HEK293T (cell line): Measurements from ENCODE around the gene UGT1A4.

Source experiments
- CTCF ChIA-PET: fragments of 350-600 bp; formaldehyde crosslinking; extraction: SDS; loops from one replicate; lab custom pipeline; 2021; ENCODE audit warnings: antibody characterized with exemption, inconsistent platforms; lab: Yijun Ruan, JAX
- POLR2A ChIA-PET: fragments of 350-600 bp; formaldehyde crosslinking; extraction: SDS; loops from one replicate; lab custom pipeline; 2020; ENCODE audit warnings: antibody characterized with exemption, inconsistent platforms; lab: Yijun Ruan, JAX
- DNase-seq: peaks from one replicate; pipeline ENCODE4 v3.0.0; 2012; ENCODE audit warnings: mixed read lengths; ENCODE audit errors: extremely low spot score
- ARNT ChIP-seq: fragments of 450-650 bp; IDR thresholded peaks from 2 replicates; pipeline ENCODE4 v1.6.1; 2017; ENCODE audit warnings: mild to moderate bottlenecking
- BHLHE40 ChIP-seq: fragments of 450-650 bp; IDR thresholded peaks from 2 replicates; pipeline ENCODE4 v1.6.1; 2016; ENCODE audit warnings: mild to moderate bottlenecking, moderate library complexity, borderline replicate concordance
- CTBP1 ChIP-seq: fragments of 450-650 bp; IDR thresholded peaks from 2 replicates; pipeline ENCODE4 v1.6.1; 2016; ENCODE audit warnings: borderline replicate concordance
- ELF4 ChIP-seq: fragments of 450-650 bp; IDR thresholded peaks from 2 replicates; pipeline ENCODE4 v1.6.1; 2017; ENCODE audit warnings: antibody characterized with exemption
- FOXA1 ChIP-seq: fragments of 450-650 bp; IDR thresholded peaks from 2 replicates; pipeline ENCODE4 v1.6.1; 2016; ENCODE audit warnings: mild to moderate bottlenecking
- FOXK2 ChIP-seq: fragments of 450-650 bp; IDR thresholded peaks from 2 replicates; pipeline ENCODE4 v1.6.1; 2016; ENCODE audit warnings: mild to moderate bottlenecking
- FOXM1 ChIP-seq: fragments of 450-650 bp; IDR thresholded peaks from 2 replicates; pipeline ENCODE4 v1.6.1; 2017; ENCODE audit warnings: mild to moderate bottlenecking, borderline replicate concordance
- HDGF ChIP-seq: fragments of 450-650 bp; IDR thresholded peaks from 2 replicates; pipeline ENCODE4 v1.6.1; 2017; ENCODE audit warnings: antibody characterized with exemption, borderline replicate concordance
- L3MBTL2 ChIP-seq: fragments of 450-650 bp; conservative IDR thresholded peaks from 2 replicates; pipeline ENCODE4 v1.6.1; 2016; ENCODE audit warnings: mild to moderate bottlenecking
- LEF1 ChIP-seq: fragments of 450-650 bp; IDR thresholded peaks from 2 replicates; pipeline ENCODE4 v1.6.1; 2017; ENCODE audit warnings: mild to moderate bottlenecking, borderline replicate concordance
- NFRKB ChIP-seq: fragments of 450-650 bp; IDR thresholded peaks from 2 replicates; pipeline ENCODE4 v1.6.1; 2016; ENCODE audit warnings: mild to moderate bottlenecking, moderate library complexity
- SP1 ChIP-seq: fragments of 450-650 bp; IDR thresholded peaks from 2 replicates; pipeline ENCODE4 v1.6.1; 2017
- SUZ12 ChIP-seq: fragments of 450-650 bp; IDR thresholded peaks from 2 replicates; pipeline ENCODE4 v1.6.1; 2016; ENCODE audit warnings: mild to moderate bottlenecking
- TARDBP ChIP-seq: fragments of 450-650 bp; IDR thresholded peaks from 2 replicates; pipeline ENCODE4 v1.6.1; 2016
- ZNF384 ChIP-seq: fragments of 450-650 bp; IDR thresholded peaks from 2 replicates; pipeline ENCODE4 v1.6.1; 2016

Gene UGT1A4

DNA sequence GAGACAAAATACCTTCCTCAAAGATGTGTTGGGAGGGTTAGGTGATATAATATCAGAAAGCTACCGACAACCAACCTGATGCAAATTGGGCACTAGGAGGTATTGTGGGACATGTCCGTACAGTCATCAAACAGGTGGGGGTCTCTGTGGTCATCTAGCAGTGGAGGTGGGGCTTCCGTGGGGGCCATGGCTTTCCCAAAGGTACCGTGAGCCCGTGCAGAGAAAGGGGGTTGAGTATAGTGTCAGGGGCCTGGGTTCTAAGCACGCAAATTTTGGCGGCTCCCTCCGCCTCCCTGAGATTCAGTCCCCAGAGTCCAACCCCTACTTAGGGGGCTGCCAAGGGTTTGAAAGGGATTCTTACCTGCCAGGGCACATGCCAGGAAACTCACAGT is 103.2 kb downstream of the UGT1A4 start:
- POLR2A ChIA-PET: no interaction called here
- TF ChIP-seq LEF1 (no peak), FOXM1 (no peak), FOXK2 (no peak), SP1 (no peak), FOXA1 (no peak), TARDBP (no peak), NFRKB (no peak), HDGF (no peak), CTBP1 (no peak), SUZ12 (no peak), ZNF384 (no peak), ELF4 (no peak), ARNT (no peak)
- no peak for DNase-seq
- CTCF ChIA-PET: interaction anchor here (1.1 kb wide), 1 partner anchor 21 kb away, joined by 3 read pairs; no protein-coding TSS in a partner anchor

- TF ChIP-seq FOXM1 (no peak), NFRKB (no peak), TARDBP (no peak), ELF4 (no peak), BHLHE40 (no peak), L3MBTL2 (no peak), FOXA1 (no peak), ZNF384 (no peak), HDGF (no peak), SUZ12 (no peak)
- ChIA-PET POLR2A (no interaction called here), CTCF (interaction anchor here (1.1 kb wide), 1 partner anchor 21 kb away, joined by 3 read pairs; no protein-coding TSS in a partner anchor)
- no peak for DNase-seq
These were observed 103.7 kb downstream of the UGT1A4 start for GRCh38 chr2:233822101-233822771.
